GM12864 (cell line): ENCODE data around the gene RAB3B.

Source experiments
- DNase-seq: peaks from one replicate; pipeline ENCODE4 v3.0.0-alpha.2; 2011; ENCODE audit warnings: low read depth
- H3K4me3 ChIP-seq: 2 replicates; pipeline ENCODE4 v1.5.1; 2011; ENCODE audit warnings: mild to moderate bottlenecking, low read depth, low read length, control low read depth
- TF ChIP-seq, protein P1 (sequence below): IDR thresholded peaks from 2 replicates; pipeline ENCODE4 v1.5.1; 2011; ENCODE audit warnings: low read depth, mild to moderate bottlenecking, moderate library complexity, low read length, control low read depth, inconsistent platforms; ENCODE audit errors: missing control alignments

Gene RAB3B

GRCh38 chr1:51955797-51956527 lies 34.5 kb downstream of the RAB3B start:
- no peak overlapping the region for H3K4me3 ChIP-seq
- no peak for DNase-seq
- TF ChIP-seq, protein P1, sequence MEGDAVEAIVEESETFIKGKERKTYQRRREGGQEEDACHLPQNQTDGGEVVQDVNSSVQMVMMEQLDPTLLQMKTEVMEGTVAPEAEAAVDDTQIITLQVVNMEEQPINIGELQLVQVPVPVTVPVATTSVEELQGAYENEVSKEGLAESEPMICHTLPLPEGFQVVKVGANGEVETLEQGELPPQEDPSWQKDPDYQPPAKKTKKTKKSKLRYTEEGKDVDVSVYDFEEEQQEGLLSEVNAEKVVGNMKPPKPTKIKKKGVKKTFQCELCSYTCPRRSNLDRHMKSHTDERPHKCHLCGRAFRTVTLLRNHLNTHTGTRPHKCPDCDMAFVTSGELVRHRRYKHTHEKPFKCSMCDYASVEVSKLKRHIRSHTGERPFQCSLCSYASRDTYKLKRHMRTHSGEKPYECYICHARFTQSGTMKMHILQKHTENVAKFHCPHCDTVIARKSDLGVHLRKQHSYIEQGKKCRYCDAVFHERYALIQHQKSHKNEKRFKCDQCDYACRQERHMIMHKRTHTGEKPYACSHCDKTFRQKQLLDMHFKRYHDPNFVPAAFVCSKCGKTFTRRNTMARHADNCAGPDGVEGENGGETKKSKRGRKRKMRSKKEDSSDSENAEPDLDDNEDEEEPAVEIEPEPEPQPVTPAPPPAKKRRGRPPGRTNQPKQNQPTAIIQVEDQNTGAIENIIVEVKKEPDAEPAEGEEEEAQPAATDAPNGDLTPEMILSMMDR, result no peak

GRCh38 chr1:51954783-51955182 lies 35.7 kb downstream of the RAB3B start:
- DNase-seq, result no peak
- no peak overlapping the region for H3K4me3 ChIP-seq
- TF ChIP-seq, protein P1, result no peak

- TF ChIP-seq, protein P1, result no peak
- H3K4me3 ChIP-seq, result no peak overlapping the region
- no peak for DNase-seq
These were observed 37.4 kb downstream of the RAB3B start for GRCh38 chr1:51953079-51953478.

- no peak for DNase-seq
- H3K4me3 ChIP-seq, result no peak overlapping the region
- TF ChIP-seq, protein P1, result no peak
These were observed 37.9 kb downstream of the RAB3B start for GRCh38 chr1:51952638-51953037.

GRCh38 chr1:51950701-51951100 lies 39.8 kb downstream of the RAB3B start:
- TF ChIP-seq, protein P1, result no peak
- no peak for DNase-seq
- no peak overlapping the region for H3K4me3 ChIP-seq

DNA sequence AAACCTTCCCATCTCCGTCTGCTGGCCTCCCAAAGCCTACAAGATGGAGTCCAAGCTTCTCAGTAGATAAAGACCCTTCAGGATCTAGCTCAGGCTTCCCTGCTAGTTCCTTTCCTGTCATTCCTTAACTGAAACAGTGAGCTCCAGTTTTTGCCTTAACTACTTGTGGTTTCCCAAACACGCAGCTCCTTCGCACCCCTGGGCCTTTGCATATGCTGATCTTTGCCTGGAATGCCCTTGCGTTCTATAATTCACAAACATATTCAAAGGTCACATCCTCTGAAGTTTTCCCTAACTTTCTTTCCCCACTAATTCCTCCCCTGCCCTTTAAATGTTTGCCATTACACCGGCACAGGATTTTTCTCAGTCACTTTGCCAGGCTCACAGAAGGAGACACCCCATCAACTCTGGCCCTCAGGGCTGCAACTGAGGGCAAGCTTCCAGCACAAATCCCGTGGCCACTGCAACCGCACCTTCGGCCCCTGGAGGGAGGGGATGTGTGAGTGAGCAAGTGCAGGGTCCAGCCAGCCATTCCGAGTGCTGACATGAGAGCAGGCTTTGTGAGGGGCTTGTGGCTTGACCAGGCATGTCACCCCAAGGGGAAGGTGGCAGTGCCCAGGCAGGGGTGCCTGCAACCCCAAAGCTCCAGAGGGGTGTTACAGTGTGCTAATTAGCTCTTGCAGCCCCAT lies 41.3 kb downstream of the RAB3B start:
- DNase-seq, result no peak
- TF ChIP-seq, protein P1, result no peak
- no peak overlapping the region for H3K4me3 ChIP-seq
